ENCODE data around the gene DOCK2.

DNA sequence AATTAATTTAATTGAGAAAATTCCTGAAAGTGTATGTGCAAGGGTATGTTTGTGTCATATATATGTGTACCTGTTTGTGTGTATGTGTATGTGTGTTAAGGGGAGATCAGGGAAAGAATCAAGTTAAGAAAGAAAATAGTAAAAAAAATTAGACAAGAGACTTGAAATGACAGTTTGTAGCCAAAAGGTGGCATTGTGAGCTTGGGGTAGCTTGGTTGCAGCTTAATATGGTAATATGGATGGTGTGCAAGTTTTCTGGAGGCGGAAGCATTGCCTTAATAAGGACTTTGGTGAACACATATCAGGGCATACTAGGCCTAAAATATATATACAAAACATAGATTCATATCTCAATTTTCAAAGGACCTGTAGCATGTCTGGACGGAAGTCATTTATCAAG, 213.3 kb downstream of the DOCK2 start:
- TF ChIP-seq, protein P1, sequence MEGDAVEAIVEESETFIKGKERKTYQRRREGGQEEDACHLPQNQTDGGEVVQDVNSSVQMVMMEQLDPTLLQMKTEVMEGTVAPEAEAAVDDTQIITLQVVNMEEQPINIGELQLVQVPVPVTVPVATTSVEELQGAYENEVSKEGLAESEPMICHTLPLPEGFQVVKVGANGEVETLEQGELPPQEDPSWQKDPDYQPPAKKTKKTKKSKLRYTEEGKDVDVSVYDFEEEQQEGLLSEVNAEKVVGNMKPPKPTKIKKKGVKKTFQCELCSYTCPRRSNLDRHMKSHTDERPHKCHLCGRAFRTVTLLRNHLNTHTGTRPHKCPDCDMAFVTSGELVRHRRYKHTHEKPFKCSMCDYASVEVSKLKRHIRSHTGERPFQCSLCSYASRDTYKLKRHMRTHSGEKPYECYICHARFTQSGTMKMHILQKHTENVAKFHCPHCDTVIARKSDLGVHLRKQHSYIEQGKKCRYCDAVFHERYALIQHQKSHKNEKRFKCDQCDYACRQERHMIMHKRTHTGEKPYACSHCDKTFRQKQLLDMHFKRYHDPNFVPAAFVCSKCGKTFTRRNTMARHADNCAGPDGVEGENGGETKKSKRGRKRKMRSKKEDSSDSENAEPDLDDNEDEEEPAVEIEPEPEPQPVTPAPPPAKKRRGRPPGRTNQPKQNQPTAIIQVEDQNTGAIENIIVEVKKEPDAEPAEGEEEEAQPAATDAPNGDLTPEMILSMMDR (conservative IDR thresholded peaks at IDR 0.05 in 1 of 2, IDR thresholded peaks at IDR 0.05 in 1 of 2; ENCODE audit: low read depth in 1 of 2, low read length in 2 of 2) = peak in 1 of 2 donors; percentile 25
- no peak for TF ChIP-seq EZH2 (IDR thresholded peaks at IDR 0.05; ENCODE audit: low read length, missing control alignments)

Data from fibroblast of lung (primary cell).